DND-41 (cell line): ENCODE measurements around the gene CES4A.
A peak's percentile ranks its signal among the peaks of the same experiment; 100 is the strongest.

Experiments
- ATAC-seq: fragments of 200-7000 bp; cut with Tn5 transposase; 3 replicates; pipeline ENCODE4 v1.9.1; 2021; ENCODE audit warnings: low read depth; ENCODE audit not compliant: insufficient read depth
- DNase-seq: peaks from one replicate; pipeline ENCODE4 v3.0.0-alpha.2; 2020
- H2AFZ ChIP-seq: 2 replicates; pipeline ENCODE4 v1.6.0; 2012; ENCODE audit warnings: low read depth, low read length
- H3K27ac ChIP-seq: 2 replicates; pipeline ENCODE4 v1.5.1; 2012; ENCODE audit warnings: low read length, inconsistent platforms
- H3K27me3 ChIP-seq: fragments of 200-600 bp; sonication (generic); 2 replicates; pipeline ENCODE4 v1.6.0; 2012; ENCODE audit warnings: low read length, mild to moderate bottlenecking, inconsistent platforms; ENCODE audit not compliant: insufficient read depth, poor library complexity
- H3K36me3 ChIP-seq: 2 replicates; pipeline ENCODE4 v1.5.1; 2012; ENCODE audit warnings: low read length, inconsistent platforms; ENCODE audit not compliant: insufficient read depth
- H3K4me1 ChIP-seq: 2 replicates; pipeline ENCODE4 v1.5.1; 2012; ENCODE audit warnings: mild to moderate bottlenecking, low read length; ENCODE audit not compliant: insufficient read depth
- H3K4me2 ChIP-seq: 2 replicates; pipeline ENCODE4 v1.6.0; 2012; ENCODE audit warnings: mild to moderate bottlenecking, moderate library complexity, low read length, inconsistent platforms; ENCODE audit not compliant: insufficient read depth
- H3K4me3 ChIP-seq, 2 experiments: fragments of 200-600 bp in 1 of 2; shearing (Covaris generic) in 1 of 2; 2 replicates each; pipeline ENCODE4 v1.5.1; 2012 to 2016; ENCODE audit warnings: inconsistent platforms in 2 of 2, low read length in 2 of 2, mild to moderate bottlenecking in 2 of 2, low read depth in 1 of 2, moderate library complexity in 1 of 2
- H3K79me2 ChIP-seq: 2 replicates; pipeline ENCODE4 v1.6.0; 2012; ENCODE audit warnings: low read length, inconsistent platforms; ENCODE audit not compliant: insufficient read depth
- H3K9ac ChIP-seq: 2 replicates; pipeline ENCODE4 v1.6.0; 2012; ENCODE audit warnings: low read depth, mild to moderate bottlenecking, inconsistent platforms, low read length, moderate library complexity
- H3K9me3 ChIP-seq: 2 replicates; pipeline ENCODE4 v1.5.1; 2012; ENCODE audit warnings: low read length, moderate library complexity, mild to moderate bottlenecking, inconsistent platforms; ENCODE audit not compliant: insufficient read depth, severe bottlenecking
- H4K20me1 ChIP-seq: 2 replicates; pipeline ENCODE4 v1.6.0; 2012; ENCODE audit warnings: low read length; ENCODE audit not compliant: insufficient read depth
- EZH2 ChIP-seq: IDR thresholded peaks from 3 replicates; pipeline ENCODE4 v1.6.1; 2012; ENCODE audit warnings: borderline replicate concordance, low read depth, mild to moderate bottlenecking, moderate library complexity, low read length, inconsistent platforms; ENCODE audit not compliant: severe bottlenecking
- TF ChIP-seq, protein P1 (sequence below): IDR thresholded peaks from 2 replicates; pipeline ENCODE4 v1.5.1; 2012; ENCODE audit warnings: borderline replicate concordance, low read length, moderate library complexity, mild to moderate bottlenecking; ENCODE audit not compliant: poor library complexity, severe bottlenecking; ENCODE audit errors: extremely low read depth

The CES4A gene

DNA sequence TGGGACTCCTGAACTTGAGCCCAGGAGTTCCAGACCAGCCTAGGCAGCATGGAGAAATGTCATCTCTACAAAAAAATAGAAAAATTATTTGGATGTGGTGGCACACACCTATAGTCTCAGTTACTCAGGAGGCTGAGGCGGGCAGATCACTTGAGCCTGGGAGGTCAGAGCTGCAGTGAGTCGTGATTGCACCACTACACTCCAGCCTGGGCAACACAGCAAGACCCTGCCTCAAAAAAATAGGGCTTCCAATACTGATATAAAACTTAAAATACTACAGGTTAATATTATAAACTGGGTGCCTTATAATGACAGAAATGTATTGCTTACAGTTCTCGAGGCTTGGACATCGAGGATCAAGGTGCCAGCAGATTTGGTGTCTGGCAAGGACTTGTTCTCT lies 42.5 kb upstream of the CES4A start:
- TF ChIP-seq EZH2, result no peak

DNA sequence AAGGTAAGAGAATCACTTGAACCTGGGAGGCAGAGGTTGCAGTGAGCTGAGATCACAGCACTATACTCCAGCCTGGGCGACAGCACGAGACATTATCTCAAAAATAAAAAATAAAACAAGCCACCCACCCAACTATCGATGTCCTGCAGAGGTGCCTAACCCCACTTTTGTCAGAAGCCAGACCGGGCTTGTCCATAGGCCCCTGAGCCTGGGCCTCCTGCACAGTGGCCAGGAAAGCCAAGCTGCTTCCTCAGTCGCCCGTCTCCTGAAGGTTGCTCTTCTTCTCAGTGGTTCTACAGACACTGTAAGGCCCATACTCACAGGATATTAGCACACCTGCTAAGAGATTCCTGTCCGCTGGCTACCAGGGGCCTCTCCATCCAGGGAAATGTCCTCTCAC lies 41.8 kb upstream of the CES4A start:
- peaks cover 25% of the 10 kb centered on the region for H3K36me3 ChIP-seq
- H4K20me1 ChIP-seq, result 0 out of 2 replicates have a peak, but pooled peaks cover 3% of the 10 kb centered on the region
- no peaks in the 10 kb centered on the region for H3K9me3 ChIP-seq
- no peak overlapping the region for H3K27ac ChIP-seq
- H3K4me3 ChIP-seq, result no peak overlapping the region
- no peak for DNase-seq
- peaks cover 12% of the 10 kb centered on the region for H3K4me1 ChIP-seq
- no peak overlapping the region for H2AFZ ChIP-seq
- peaks cover 13% of the 10 kb centered on the region for H3K27me3 ChIP-seq
- no peak for ATAC-seq
- no peak overlapping the region for H3K4me2 ChIP-seq
- H3K79me2 ChIP-seq, result no peaks in the 10 kb centered on the region
- TF ChIP-seq EZH2, result no peak
- TF ChIP-seq, protein P1, sequence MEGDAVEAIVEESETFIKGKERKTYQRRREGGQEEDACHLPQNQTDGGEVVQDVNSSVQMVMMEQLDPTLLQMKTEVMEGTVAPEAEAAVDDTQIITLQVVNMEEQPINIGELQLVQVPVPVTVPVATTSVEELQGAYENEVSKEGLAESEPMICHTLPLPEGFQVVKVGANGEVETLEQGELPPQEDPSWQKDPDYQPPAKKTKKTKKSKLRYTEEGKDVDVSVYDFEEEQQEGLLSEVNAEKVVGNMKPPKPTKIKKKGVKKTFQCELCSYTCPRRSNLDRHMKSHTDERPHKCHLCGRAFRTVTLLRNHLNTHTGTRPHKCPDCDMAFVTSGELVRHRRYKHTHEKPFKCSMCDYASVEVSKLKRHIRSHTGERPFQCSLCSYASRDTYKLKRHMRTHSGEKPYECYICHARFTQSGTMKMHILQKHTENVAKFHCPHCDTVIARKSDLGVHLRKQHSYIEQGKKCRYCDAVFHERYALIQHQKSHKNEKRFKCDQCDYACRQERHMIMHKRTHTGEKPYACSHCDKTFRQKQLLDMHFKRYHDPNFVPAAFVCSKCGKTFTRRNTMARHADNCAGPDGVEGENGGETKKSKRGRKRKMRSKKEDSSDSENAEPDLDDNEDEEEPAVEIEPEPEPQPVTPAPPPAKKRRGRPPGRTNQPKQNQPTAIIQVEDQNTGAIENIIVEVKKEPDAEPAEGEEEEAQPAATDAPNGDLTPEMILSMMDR, result no peak
- H3K9ac ChIP-seq, result no peak overlapping the region

More for the DNA sequence above, 42.5 kb upstream of the CES4A start:
- Histone ChIP-seq H3K79me2 (no peaks in the 10 kb centered on the region), H2AFZ (no peak overlapping the region), H3K9me3 (no peaks in the 10 kb centered on the region), H3K27ac (no peak overlapping the region), H3K4me2 (no peak overlapping the region), H3K9ac (no peak overlapping the region), H3K27me3 (peaks cover 13% of the 10 kb centered on the region), H3K36me3 (peaks cover 31% of the 10 kb centered on the region), H3K4me3 (no peak overlapping the region), H3K4me1 (peaks cover 12% of the 10 kb centered on the region), H4K20me1 (peaks cover 3% of the 10 kb centered on the region; the same call in 1 of the 2 replicates)
- DNase-seq (no peak), ATAC-seq (no peak)

DNA sequence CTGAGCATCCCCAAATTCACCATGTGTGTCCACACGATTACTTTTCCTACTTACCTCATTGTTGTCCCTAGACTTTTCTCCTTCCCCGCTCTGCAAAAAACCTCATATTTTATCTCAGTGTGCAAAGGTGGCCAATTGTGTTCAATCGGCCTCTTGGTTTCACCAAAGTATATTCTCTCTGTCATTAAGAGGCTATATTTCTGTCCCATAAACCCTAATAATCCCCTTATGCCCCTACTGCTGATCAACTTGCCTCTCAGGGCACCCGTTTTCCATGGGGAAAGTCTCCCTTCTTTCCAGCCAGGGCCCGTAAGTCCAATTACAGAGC lies 41.5 kb upstream of the CES4A start:
- ATAC-seq (no peak), DNase-seq (no peak)
- Histone ChIP-seq H3K36me3 (peaks cover 21% of the 10 kb centered on the region), H3K79me2 (no peaks in the 10 kb centered on the region), H3K4me2 (no peak overlapping the region), H3K27ac (no peak overlapping the region), H4K20me1 (0 out of 2 replicates have a peak, but pooled peaks cover 3% of the 10 kb centered on the region), H3K9me3 (no peaks in the 10 kb centered on the region), H3K4me1 (peaks cover 12% of the 10 kb centered on the region), H3K27me3 (peaks cover 13% of the 10 kb centered on the region), H2AFZ (no peak overlapping the region), H3K4me3 (no peak overlapping the region), H3K9ac (no peak overlapping the region)
- TF ChIP-seq, protein P1, result no peak
- no peak for TF ChIP-seq EZH2

DNA sequence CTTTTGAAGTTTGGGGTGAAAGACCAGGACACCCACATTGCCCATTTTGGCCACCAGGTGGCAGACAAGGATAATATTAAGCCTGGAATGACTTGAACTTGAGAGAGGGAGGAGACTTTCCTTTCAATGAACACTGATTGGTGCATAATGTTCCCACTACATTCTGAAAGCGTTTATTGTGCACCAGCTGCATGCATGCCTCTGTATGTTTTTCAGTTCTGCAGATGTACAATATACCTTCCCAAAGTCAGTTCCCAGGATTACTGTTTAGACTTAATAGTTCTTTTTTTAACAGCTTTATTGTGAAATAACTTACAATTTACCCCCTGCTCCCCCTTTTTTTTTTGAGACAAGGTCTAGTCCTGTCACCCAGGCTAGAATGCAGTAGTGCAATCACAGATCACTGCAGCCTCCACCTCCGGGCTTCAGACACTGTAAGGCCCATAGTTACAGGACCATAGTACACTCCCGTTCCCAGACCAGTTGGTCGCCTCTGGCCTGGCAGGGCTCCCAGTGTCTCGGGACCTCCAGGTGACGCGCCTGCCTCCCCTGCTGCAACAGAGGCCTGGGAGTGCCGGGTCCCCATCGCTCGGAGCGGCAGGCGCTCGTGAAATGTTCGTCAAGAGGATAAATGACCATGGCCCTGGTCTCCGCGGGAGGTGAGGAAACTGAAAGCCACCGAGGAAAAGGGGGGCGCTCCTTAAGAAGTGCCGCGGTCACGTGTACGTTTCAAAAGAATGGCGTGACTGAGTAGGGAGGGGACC lies 40.9 kb upstream of the CES4A start:
- Histone ChIP-seq H3K36me3 (peaks cover 15% of the 10 kb centered on the region), H3K79me2 (no peaks in the 10 kb centered on the region), H3K27ac (no peak overlapping the region), H3K4me2 (peak overlapping the region; percentile 63), H3K27me3 (peaks cover 13% of the 10 kb centered on the region), H2AFZ (peak overlapping the region; percentile 70), H3K4me1 (peaks cover 12% of the 10 kb centered on the region), H3K9me3 (no peaks in the 10 kb centered on the region), H3K4me3 (peak overlapping the region in 1 of 2 experiments; percentile 49; a peak in 2 of 4 replicates), H4K20me1 (0 out of 2 replicates have a peak, but pooled peaks cover 3% of the 10 kb centered on the region), H3K9ac (peak overlapping the region; percentile 22; the same call in 1 of the 2 replicates)
- no peak for TF ChIP-seq EZH2
- TF ChIP-seq, protein P1, result peak; percentile 97
- peak; percentile 90 for ATAC-seq
- DNase-seq, result peak; percentile 86
